Lower leg skin (tissue), 4 donors: Measurements from ENCODE around the gene SMIM34. TPM values are rescaled to one million over a fixed set of nuclear protein-coding genes. Genes with fewer than 3 reads are reported as not detected.
"Not testable (repeated sequence)": the region's sequence is repeated elsewhere in the genome, so short reads cannot be mapped to it uniquely, and the experiment has no call there.

Experiments used
- DNase-seq, 2 donors: peaks; one replicate each; pipeline ENCODE4 v3.0.0-alpha.2; 2019; ENCODE audit warnings: low spot score in 2 of 2
- H3K4me3 ChIP-seq: fragments of 200-600 bp; sonication (generic); 2 replicates; pipeline ENCODE4 v1.5.1; 2017; ENCODE audit warnings: mild to moderate bottlenecking, low read depth; ENCODE audit not compliant: poor library complexity, severe bottlenecking
- POLR2A ChIP-seq, 2 donors: fragments of 450-650 bp; IDR thresholded peaks; one replicate each; pipeline ENCODE4 v1.6.1; 2016 to 2017; ENCODE audit warnings: antibody characterized with exemption in 2 of 2, mild to moderate bottlenecking in 1 of 2, moderate library complexity in 1 of 2
- WGBS, 2 donors: methylation state at CpG; one replicate each; pipeline ENCODE4 v1.1.5; 2018; 5-methylcytosine and 5-hydroxymethylcytosine counted together
- intact Hi-C: fragments of 100-400 bp; cut with DNase I; formaldehyde crosslinking; loops from one replicate; pipeline ENCODE4 v1.15.0; 2023; ENCODE audit warnings: low total_unique reads
- total RNA-seq, 4 donors: library from RNA; depleted of rRNA; stranded (reverse); fragments of >200 nt; gene quantifications; one replicate each; pipeline ENCODE4 v1.1.0, GENCODE V29; 2016
- TF ChIP-seq, protein P1 (sequence below), 3 donors: fragments of 450-650 bp; IDR thresholded peaks; one replicate each; pipeline ENCODE4 v1.5.1; 2016; ENCODE audit warnings: antibody characterized with exemption in 3 of 3, mild to moderate bottlenecking in 3 of 3, moderate library complexity in 2 of 3

SMIM34 gene
- total RNA-seq, 4 donors from 2014 or later, result 0.59 TPM; not detected in 3

DNA sequence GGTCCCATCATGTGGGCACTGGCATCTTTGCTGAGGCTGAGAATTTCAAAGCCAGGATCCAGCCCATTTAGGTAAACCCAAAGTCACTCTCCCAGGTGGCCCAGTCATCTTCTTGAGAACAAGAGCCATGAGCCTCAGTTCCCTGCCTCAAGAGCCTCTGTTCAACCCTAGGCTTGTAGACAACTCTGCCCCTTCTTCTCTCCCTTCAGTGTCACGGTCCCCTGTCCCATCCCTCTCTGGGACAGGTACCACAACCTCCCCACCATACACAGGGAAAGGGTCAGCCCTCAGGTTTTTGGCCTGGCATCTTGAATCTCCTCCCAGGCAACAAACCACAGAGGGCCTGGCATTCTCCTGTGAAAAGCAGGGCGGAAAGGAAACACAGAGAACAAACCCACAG lies 18.1 kb downstream of the SMIM34 start:
- DNase-seq, intact Hi-C loops, H3K4me3 ChIP-seq: not testable (repeated sequence)
- no CpG with 5 or more reads among the region's 2 CpGs for WGBS, 2 donors

DNA sequence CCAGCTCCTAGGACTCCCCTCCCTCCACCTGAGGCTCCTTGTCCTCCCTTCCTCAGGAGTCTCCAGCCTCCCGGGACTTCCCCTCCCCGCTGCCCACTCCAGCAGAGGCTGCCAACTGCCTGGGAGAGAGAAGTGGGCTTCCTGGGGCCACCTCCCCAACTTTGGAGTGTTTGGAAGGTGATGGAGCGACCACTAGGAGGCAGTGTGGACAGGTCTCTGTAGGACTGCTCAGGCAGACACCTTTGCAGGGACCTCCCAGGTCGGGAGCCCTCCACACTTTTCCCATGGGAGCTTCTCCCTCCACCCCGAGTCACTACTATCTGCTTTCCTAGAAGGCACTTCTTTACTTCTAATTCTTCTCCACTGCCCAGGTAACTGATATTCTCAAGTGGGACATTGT lies 19.0 kb downstream of the SMIM34 start:
- DNase-seq, H3K4me3 ChIP-seq, intact Hi-C loops: not testable (repeated sequence)
- WGBS, 2 donors, result no CpG with 5 or more reads among the region's 5 CpGs

DNA sequence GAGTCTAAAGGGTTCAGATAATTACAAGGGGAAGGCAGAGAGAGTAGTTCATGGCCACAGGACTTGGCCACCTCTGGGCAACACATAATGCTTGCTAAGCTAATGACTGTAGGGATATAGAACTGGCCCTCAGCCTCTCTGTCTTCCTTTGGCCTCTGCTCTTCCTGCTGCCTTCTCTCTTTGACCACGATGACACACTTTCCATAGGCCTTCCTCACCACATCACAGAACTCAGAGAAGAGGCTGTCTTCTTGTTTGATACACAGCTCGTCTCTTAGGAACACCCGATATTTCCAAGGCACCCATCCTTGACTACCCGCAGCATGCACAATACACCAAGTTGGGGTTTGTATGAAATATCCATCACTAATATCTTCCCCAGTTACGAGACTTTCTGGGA lies 23.2 kb downstream of the SMIM34 start:
- DNase-seq, intact Hi-C loops: not testable (repeated sequence)
- no CpG with 5 or more reads among the region's 5 CpGs for WGBS, 2 donors

DNA sequence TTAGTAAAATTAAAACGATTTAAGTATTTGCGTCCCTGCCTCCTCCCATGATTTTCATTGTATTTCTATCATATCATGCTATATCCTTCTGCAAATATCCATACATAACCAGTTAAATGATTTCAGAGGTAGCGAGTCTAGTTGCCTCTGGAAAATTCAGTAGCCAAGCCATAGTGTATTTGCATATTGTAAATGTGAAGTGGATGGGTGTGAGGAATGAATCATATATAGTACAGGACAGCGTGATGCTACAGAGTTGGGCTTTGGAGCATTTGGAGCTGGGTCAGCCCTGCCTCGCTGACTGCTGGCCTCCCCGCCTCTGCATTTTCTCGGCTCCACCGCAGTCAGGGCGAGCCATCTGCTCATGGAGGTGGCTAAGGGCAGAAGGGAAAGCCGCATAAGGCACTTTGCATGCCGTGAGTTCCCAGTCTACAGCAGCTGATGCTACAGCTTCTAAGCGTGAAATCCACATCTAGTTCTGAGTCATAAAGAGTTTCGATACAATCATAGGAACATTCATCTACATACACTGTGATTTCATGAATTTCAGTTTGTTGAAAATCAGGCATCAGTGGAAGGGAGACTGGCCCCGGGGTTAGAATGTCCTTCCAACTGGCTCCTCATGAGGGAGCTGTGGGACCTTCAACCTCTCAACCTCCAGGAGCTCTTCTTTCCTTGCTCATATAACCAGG lies 39.9 kb downstream of the SMIM34 start:
- DNase-seq, H3K4me3 ChIP-seq, intact Hi-C loops: not testable (repeated sequence)
- WGBS, 2 donors, result no CpG with 5 or more reads among the region's 14 CpGs

More for the DNA sequence above, 23.2 kb downstream of the SMIM34 start:
- H3K4me3 ChIP-seq, result not testable (repeated sequence)

DNA sequence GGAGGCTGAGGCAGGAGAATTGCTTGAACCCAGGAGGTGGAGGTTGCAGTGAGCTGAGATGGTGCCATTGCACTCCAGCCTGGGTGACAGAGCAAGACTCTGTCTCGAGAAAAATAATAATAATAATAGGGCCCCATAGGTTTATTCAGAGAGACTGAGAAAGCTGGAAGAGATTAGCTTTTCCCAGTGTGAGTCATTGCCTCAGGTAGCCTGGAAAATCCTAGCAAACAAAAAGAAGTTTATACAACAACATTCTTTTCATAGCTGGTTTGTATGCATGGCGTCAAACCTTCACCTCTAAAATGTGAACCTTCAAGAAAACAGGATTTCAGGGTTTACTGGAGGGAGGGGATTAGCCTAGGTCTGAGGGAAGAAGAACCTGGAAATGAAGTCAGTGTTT lies 40.6 kb downstream of the SMIM34 start:
- H3K4me3 ChIP-seq, DNase-seq, intact Hi-C loops: not testable (repeated sequence)
- WGBS, 2 donors, result no CpG with 5 or more reads among the region's 2 CpGs

DNA sequence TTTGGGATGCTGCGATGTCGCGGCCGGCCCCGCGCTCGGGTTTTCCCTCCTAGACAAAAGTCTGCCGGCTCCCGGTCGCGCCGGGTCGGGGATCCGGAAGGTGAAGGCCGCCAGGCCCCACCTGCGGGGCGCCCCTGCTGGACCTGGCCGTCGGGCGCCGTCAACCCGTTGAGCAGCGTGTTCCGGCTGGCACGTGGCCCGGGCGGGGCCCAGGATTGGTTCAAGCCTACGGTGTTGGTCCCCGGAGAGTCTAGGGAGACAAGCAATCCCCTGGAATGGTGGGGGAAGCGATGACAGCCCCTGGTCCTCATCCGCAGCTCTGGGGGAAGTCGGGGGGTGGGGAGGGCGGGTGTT lies 48.2 kb downstream of the SMIM34 start:
- DNase-seq, H3K4me3 ChIP-seq, intact Hi-C loops: not testable (repeated sequence)
- WGBS, 2 donors, result no CpG with 5 or more reads among the region's 33 CpGs

DNA sequence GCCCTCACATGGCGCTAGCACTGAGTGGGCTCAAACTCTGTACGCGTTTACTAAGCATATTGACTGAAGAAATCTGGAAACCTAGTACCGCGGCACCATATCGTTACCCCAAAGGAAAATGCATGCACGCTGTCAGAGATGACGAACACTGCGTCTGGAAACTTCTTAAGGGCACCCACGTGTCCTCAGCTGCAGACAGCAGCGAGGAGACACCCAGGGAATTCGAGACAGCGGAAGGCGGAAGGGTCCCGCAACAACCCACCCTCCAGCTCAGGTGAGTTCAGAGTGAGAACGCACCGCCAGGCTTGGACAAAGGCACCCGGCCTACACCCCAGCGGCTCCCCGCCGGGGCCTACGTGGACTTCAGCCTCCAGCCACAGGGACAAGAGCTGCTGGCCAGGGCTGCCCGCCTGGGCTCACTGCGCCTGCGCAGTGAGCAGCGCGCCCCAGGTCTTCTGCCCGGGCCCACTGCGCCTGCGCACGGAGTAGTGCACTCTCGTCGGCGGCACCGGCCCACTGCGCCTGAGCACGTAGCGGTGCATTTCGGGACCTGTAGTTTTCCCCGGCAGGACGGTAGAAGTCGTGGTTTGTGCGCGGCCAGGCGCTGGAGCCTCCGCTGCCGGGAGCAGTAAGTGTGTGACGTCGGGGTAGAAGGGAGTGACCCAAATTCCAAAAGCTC lies 48.7 kb downstream of the SMIM34 start, which contains the start of gene SMIM11:
Gene SMIM11, plus strand, starts transcription at position 568 of the 679 bp plus-strand sequence. CDS start 3,998 bp downstream, outside the sequence.
- no CpG with 5 or more reads among the region's 49 CpGs for WGBS, 2 donors
- intact Hi-C loops, DNase-seq, H3K4me3 ChIP-seq: not testable (repeated sequence)

DNA sequence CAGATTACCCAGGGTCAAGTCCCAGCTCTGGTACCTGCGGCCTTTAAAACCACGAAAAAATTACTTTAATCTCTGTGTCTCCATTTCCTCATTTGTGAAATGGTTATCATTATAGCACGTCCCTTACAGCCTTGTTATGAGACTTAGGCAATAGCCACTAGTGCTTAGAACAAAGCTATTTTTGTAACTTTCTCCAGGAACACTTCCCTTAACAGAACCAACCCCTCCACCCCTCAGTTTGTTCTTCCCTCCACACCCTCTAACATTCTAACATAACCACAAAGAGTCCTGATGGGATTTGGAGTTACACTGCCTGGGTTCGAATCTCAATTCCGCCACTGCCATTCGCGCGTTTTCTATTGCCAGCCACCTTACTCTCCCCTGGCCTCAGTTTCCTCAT lies 49.3 kb downstream of the SMIM34 start:
- 80% methylated on average over 1 of the region's 8 CpGs; no CpG with 5 or more reads in 1 of the 2 donors for WGBS, 2 donors
- H3K4me3 ChIP-seq, intact Hi-C loops, DNase-seq: not testable (repeated sequence)

DNA sequence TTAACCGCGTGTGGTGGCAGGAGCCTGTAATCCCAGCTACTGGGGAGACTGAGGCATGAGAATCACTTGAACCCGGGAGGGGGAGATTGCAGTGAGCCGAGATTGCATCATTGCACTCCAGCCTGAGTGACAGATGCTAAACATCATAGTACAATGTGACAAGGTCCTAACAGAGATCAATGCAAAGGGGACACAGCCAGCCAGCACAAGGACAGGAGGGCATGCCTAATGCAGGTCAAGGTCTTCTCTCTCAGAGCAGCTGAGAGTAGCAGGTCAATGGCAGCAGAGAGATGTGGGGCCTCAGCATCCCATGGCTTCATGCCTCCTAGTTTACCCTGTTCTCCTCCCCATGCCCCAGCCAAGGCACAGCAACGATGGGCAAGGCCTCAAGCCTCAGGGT lies 51.4 kb downstream of the SMIM34 start:
- no peak for TF ChIP-seq POLR2A (IDR thresholded peaks at IDR 0.05)
- TF ChIP-seq, protein P1, sequence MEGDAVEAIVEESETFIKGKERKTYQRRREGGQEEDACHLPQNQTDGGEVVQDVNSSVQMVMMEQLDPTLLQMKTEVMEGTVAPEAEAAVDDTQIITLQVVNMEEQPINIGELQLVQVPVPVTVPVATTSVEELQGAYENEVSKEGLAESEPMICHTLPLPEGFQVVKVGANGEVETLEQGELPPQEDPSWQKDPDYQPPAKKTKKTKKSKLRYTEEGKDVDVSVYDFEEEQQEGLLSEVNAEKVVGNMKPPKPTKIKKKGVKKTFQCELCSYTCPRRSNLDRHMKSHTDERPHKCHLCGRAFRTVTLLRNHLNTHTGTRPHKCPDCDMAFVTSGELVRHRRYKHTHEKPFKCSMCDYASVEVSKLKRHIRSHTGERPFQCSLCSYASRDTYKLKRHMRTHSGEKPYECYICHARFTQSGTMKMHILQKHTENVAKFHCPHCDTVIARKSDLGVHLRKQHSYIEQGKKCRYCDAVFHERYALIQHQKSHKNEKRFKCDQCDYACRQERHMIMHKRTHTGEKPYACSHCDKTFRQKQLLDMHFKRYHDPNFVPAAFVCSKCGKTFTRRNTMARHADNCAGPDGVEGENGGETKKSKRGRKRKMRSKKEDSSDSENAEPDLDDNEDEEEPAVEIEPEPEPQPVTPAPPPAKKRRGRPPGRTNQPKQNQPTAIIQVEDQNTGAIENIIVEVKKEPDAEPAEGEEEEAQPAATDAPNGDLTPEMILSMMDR (IDR thresholded peaks at IDR 0.05), result peak in 1 of 3 donors; percentile 17
- 87 to 92% methylated on average over 5 of the region's 5 CpGs for WGBS, 2 donors
- no peak overlapping the region for H3K4me3 ChIP-seq
- no peak for DNase-seq
- intact Hi-C loops, result no loop called here

DNA sequence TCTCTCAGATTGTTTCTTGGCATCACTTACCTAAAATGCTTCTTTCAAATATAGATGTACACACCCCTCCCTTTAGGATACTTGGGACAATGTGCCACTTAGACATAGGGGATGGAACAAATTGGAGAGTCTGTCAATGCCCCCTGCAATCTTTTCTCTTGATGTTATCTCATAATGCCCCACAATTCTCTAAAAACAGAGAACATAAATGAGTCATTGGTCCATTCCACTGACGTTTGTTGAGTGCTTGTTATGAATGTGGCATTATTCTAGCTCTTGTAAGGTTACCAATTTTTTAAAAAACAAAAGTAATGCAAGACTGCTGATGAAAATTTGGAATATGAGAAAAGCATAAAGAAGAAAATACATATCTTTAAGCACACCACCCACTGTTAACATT lies 54.0 kb downstream of the SMIM34 start:
- intact Hi-C loops, result no loop called here
- WGBS, 2 donors, result 27 to 28% methylated on average over 1 of the region's 1 CpG

More for the DNA sequence above, 54.0 kb downstream of the SMIM34 start:
- no peak overlapping the region for H3K4me3 ChIP-seq
- no peak for TF ChIP-seq POLR2A (IDR thresholded peaks at IDR 0.05)
- TF ChIP-seq, protein P1 (IDR thresholded peaks at IDR 0.05), result no peak
- DNase-seq, result no peak
